ENCODE results near the gene DGKH.

The DGKH gene

DNA sequence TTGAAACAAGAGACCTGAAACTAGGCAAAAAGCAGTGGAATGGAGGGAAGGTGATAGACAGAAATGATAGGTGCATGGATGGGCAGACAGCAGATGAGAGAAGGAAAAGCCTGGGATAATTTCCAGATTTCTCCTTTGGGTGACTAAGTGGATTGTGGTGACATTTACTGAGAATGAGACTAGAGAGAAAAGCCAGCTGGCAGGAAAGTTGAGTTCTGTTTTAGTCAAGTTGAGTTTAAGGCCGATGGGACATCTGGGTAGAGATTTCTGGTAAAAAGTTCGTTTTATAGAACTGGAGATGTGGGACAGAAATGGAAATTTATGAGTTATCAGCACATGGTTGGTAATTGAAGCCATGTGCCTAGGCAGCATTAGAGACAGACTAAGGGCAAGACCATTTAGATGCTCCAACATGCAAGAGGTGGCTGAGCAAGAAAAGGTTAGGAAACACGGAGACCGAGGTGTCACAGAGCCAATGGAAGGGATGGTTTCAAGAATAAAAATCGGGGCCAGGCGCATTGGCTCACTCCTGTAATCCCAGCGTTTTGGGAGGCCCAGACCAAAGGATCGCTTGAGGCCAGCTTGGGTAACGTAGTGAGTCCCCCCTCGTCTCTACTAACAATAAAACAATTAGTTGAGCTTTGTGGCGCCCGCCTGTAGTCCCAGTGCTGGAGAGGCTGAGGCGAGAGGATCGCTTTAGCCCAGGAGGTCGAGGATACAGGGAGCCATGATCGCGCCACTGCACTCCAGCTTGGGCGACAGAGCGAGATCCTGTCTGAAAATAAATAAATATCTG is 9.6 kb upstream of the DGKH start:
- peaks cover 6% of the 10 kb centered on the region; the same call in 1 of the 2 replicates for H3F3A ChIP-seq (ENCODE audit: insufficient read depth, low read length)
- no peak overlapping the region for H3K9ac ChIP-seq (ENCODE audit: low read length)
- no peaks in the 10 kb centered on the region for H4K20me1 ChIP-seq (ENCODE audit: insufficient read depth, low read length)
- H3K27me3 ChIP-seq (replicated peaks; ENCODE audit: insufficient read depth, low read length), result no peaks in the 10 kb centered on the region
- no peaks in the 10 kb centered on the region for H3K9me2 ChIP-seq (replicated peaks; ENCODE audit: insufficient read depth, low read length)
- H3K79me2 ChIP-seq (ENCODE audit: low read length), result peaks cover 4% of the 10 kb centered on the region; the same call in 1 of the 2 replicates
- DNase-seq, result no peak
- no peak overlapping the region for H3K27ac ChIP-seq (ENCODE audit: low read length)
- no peaks in the 10 kb centered on the region for H3K9me3 ChIP-seq (replicated peaks; ENCODE audit: insufficient read depth, low read length)
- H3K36me3 ChIP-seq (replicated peaks; ENCODE audit: insufficient read depth, low read length), result no peaks in the 10 kb centered on the region
- no peaks in the 10 kb centered on the region for H3K4me1 ChIP-seq (ENCODE audit: low read length)
- TF ChIP-seq EZH2 (optimal IDR thresholded peaks at IDR 0.05; ENCODE audit: low read depth, low read length), result no peak
- no peak for TF ChIP-seq EZH2phosphoT487 (IDR thresholded peaks at IDR 0.05; ENCODE audit: low read length)
- TF ChIP-seq, protein P1, sequence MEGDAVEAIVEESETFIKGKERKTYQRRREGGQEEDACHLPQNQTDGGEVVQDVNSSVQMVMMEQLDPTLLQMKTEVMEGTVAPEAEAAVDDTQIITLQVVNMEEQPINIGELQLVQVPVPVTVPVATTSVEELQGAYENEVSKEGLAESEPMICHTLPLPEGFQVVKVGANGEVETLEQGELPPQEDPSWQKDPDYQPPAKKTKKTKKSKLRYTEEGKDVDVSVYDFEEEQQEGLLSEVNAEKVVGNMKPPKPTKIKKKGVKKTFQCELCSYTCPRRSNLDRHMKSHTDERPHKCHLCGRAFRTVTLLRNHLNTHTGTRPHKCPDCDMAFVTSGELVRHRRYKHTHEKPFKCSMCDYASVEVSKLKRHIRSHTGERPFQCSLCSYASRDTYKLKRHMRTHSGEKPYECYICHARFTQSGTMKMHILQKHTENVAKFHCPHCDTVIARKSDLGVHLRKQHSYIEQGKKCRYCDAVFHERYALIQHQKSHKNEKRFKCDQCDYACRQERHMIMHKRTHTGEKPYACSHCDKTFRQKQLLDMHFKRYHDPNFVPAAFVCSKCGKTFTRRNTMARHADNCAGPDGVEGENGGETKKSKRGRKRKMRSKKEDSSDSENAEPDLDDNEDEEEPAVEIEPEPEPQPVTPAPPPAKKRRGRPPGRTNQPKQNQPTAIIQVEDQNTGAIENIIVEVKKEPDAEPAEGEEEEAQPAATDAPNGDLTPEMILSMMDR (IDR thresholded peaks at IDR 0.05; ENCODE audit: low read length), result no peak
- no peak overlapping the region for H2AFZ ChIP-seq (ENCODE audit: low read length)
- H3K4me3 ChIP-seq (ENCODE audit: low read length), result peak overlapping the region; percentile 73; the same call in 1 of the 2 replicates
- peak overlapping the region; percentile 83; the same call in 1 of the 2 replicates for H3K4me2 ChIP-seq (ENCODE audit: low read depth, low read length)

GRCh38 chr13:42039457-42039945 is 8.9 kb upstream of the DGKH start:
- TF ChIP-seq EZH2phosphoT487 (IDR thresholded peaks at IDR 0.05; ENCODE audit: low read length), result no peak
- no peak for TF ChIP-seq EZH2 (optimal IDR thresholded peaks at IDR 0.05; ENCODE audit: low read depth, low read length)
- TF ChIP-seq, protein P1 (IDR thresholded peaks at IDR 0.05; ENCODE audit: low read length), result no peak
- H3K9me3 ChIP-seq (replicated peaks; ENCODE audit: insufficient read depth, low read length), result no peaks in the 10 kb centered on the region

GRCh38 chr13:42039946-42040729 is 8.3 kb upstream of the DGKH start:
- Histone ChIP-seq H3K4me3 (ENCODE audit: low read length) (peak overlapping the region; percentile 73), H3K27ac (ENCODE audit: low read length) (peak overlapping the region; percentile 57; the same call in 1 of the 2 replicates), H3K9ac (ENCODE audit: low read length) (peak overlapping the region; percentile 72), H3K4me1 (ENCODE audit: low read length) (no peaks in the 10 kb centered on the region), H3K9me3 (replicated peaks; ENCODE audit: insufficient read depth, low read length) (no peaks in the 10 kb centered on the region), H3K4me2 (ENCODE audit: low read depth, low read length) (peak overlapping the region; percentile 83; the same call in 1 of the 2 replicates), H3F3A (ENCODE audit: insufficient read depth, low read length) (peaks cover 6% of the 10 kb centered on the region; the same call in 1 of the 2 replicates), H3K79me2 (ENCODE audit: low read length) (peaks cover 4% of the 10 kb centered on the region; the same call in 1 of the 2 replicates), H3K9me2 (replicated peaks; ENCODE audit: insufficient read depth, low read length) (no peaks in the 10 kb centered on the region), H2AFZ (ENCODE audit: low read length) (peak overlapping the region; percentile 65), H4K20me1 (ENCODE audit: insufficient read depth, low read length) (no peaks in the 10 kb centered on the region), H3K27me3 (replicated peaks; ENCODE audit: insufficient read depth, low read length) (no peaks in the 10 kb centered on the region), H3K36me3 (replicated peaks; ENCODE audit: insufficient read depth, low read length) (no peaks in the 10 kb centered on the region)
- TF ChIP-seq EZH2 (optimal IDR thresholded peaks at IDR 0.05; ENCODE audit: low read depth, low read length) (no peak), EZH2phosphoT487 (IDR thresholded peaks at IDR 0.05; ENCODE audit: low read length) (no peak)
- TF ChIP-seq, protein P1 (IDR thresholded peaks at IDR 0.05; ENCODE audit: low read length), result no peak
- DNase-seq, result peak; percentile 67

More at GRCh38 chr13:42039457-42039945, 8.9 kb upstream of the DGKH start:
- Histone ChIP-seq H3K4me3 (ENCODE audit: low read length) (peak overlapping the region; percentile 73), H2AFZ (ENCODE audit: low read length) (peak overlapping the region; percentile 65), H3K27me3 (replicated peaks; ENCODE audit: insufficient read depth, low read length) (no peaks in the 10 kb centered on the region), H3K9ac (ENCODE audit: low read length) (peak overlapping the region; percentile 72), H3K4me1 (ENCODE audit: low read length) (no peaks in the 10 kb centered on the region), H3F3A (ENCODE audit: insufficient read depth, low read length) (peaks cover 6% of the 10 kb centered on the region; the same call in 1 of the 2 replicates), H3K79me2 (ENCODE audit: low read length) (peaks cover 4% of the 10 kb centered on the region; the same call in 1 of the 2 replicates), H3K4me2 (ENCODE audit: low read depth, low read length) (peak overlapping the region; percentile 83; the same call in 1 of the 2 replicates), H3K9me2 (replicated peaks; ENCODE audit: insufficient read depth, low read length) (no peaks in the 10 kb centered on the region), H4K20me1 (ENCODE audit: insufficient read depth, low read length) (no peaks in the 10 kb centered on the region), H3K36me3 (replicated peaks; ENCODE audit: insufficient read depth, low read length) (no peaks in the 10 kb centered on the region), H3K27ac (ENCODE audit: low read length) (peak overlapping the region; percentile 57; the same call in 1 of the 2 replicates)
- DNase-seq, result no peak
